Rectal smooth muscle tissue (tissue), 1 donor: ENCODE results near the gene ZMYND11.

Source experiments
- H3K27ac ChIP-seq: one replicate; pipeline ENCODE4 v1.7.0; 2013; ENCODE audit warnings: low read depth, low read length, inconsistent platforms
- H3K27me3 ChIP-seq: one replicate; pipeline ENCODE4 v1.7.0; 2013; ENCODE audit warnings: low read length; ENCODE audit not compliant: control insufficient read depth, insufficient read depth
- H3K36me3 ChIP-seq: one replicate; pipeline ENCODE4 v1.7.0; 2013; ENCODE audit warnings: low read length; ENCODE audit not compliant: control insufficient read depth, insufficient read depth
- H3K4me1 ChIP-seq: one replicate; pipeline ENCODE4 v1.7.0; 2013; ENCODE audit warnings: low read length; ENCODE audit not compliant: control insufficient read depth, insufficient read depth
- H3K4me3 ChIP-seq: one replicate; pipeline ENCODE4 v1.7.0; 2013; ENCODE audit warnings: low read length
- H3K9ac ChIP-seq: one replicate; pipeline ENCODE4 v1.7.0; 2013; ENCODE audit warnings: low read length

Gene ZMYND11

DNA sequence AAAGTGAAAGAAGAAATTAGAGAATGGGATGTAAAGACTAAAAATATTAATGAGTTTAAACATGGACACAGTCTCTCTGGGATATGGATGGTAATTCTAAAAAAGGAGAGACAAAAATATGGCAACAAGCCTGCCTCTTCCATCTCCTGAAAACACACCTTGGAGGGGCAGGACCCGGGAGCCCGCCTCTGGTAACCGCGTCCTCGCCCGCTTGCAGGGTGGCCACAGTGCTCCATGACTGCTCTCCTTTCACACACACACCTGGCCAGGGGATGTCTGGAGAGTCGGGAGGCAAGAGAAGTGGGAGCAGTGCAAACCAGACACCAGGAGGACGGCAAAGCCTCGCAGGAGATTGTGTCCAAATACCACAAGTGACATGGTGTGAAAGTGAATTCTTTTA is 166.3 kb downstream of the ZMYND11 start:
- Histone ChIP-seq H3K9ac (no peak overlapping the region), H3K4me1 (no peaks in the 10 kb centered on the region), H3K27me3 (no peaks in the 10 kb centered on the region), H3K4me3 (no peak overlapping the region), H3K27ac (no peak overlapping the region), H3K36me3 (peaks cover 6% of the 10 kb centered on the region)
